NCI-H1092 treated with DMSO at 0.1 percent for 48 hours (cell line): ENCODE data around the gene TMEM238.

ENCODE experiments used
- DNase-seq: peaks from one replicate; lab custom pipeline; 2025; lab: John Stamatoyannopoulos, UW

The TMEM238 gene

DNA sequence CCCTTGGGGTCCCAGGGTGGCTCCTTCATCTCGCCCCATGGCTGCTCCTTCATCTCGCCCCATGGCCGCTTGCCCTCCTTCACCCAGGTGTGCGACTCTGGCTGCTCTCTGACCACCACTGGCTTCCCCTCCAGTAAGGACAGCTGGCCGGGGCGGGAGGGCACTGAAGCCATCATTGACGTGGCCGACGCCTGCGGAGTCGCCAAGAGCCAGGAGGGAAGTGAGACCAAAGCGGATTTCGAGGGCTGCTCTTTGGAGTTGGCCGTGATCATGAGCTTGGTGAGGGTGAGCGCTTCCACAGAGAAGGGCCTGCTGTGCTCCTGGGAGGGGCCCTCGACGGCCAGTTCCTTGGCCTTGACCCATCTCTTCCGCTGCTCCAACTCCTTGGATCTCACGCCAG lies 25.6 kb downstream of the TMEM238 start:
- no peak for DNase-seq

GRCh38 chr19:55355213-55355821 lies 28.8 kb downstream of the TMEM238 start:
- no peak for DNase-seq

GRCh38 chr19:55354698-55355212 lies 29.3 kb downstream of the TMEM238 start, which contains the start of gene COX6B2:
COX6B2 (minus strand) TSS chr19:55354719; CDS start chr19:55354521, 198 bp downstream.
- DNase-seq, result no peak

DNA sequence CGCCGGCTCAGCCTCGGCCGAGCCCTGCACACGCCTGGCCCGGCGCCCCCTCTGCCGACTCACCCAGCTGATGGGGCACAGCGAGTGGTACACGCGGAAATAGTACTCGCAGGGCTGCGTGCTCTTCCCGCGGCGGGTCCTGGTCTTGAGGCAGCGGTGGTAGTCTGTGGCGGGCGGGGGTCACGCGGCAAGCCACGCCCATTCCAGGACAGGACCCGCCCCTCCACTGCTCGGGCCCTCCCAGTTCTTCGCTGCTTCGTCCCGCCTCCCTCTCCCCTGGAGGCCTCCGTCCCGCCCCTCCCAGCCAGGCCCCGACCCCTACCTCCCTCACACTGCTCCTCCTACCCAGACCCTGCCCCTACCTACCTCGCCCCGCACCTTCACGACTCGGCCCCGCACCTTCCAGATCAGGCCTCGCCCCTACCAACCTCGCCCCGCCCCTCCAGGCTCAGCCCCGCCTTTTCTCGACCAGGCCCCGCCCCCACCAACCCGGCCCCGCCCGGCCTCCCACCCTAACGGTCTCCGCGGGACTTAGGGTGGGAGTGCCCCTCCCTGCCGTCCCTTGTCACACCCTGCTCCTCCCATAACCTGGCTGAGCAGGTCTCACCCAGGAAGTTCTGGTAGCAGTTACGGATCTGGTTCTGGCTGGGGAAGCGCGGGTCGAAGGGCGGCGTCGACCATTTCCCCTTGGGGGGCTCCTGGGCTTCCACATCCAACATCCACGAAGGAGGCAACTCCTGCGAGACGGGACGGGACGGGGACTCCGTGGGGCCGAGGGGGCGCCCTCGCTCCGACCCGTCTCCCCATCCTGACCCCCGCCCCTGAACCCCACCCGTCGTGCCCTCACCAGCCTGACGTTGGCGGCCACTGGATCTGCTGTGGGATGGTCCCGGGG lies 30.0 kb downstream of the TMEM238 start:
- DNase-seq, result no peak

GRCh38 chr19:55353356-55353802 lies 30.7 kb downstream of the TMEM238 start:
- no peak for DNase-seq

GRCh38 chr19:55352549-55353145 lies 31.4 kb downstream of the TMEM238 start:
- no peak for DNase-seq

DNA sequence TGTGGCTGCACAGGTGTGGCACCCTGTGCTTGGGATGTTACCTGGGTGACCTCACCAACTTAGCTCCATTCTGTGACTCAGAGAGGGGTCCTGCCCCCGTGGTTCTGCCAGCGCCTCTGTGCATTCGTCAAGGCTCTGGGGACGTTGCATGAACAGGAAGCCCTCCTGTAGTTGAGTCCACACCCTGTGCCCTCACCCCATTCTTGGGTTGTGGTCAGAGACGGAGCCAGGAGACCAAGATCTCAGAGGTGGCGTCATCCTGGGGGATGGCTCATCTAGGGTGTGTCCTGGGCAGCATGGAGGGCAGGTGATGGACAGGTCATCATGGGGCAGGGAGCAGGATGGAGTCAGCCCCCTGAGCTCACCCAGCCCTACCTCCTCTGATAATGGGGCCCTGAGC lies 32.1 kb downstream of the TMEM238 start:
- no peak for DNase-seq

GRCh38 chr19:55350620-55351315 lies 33.3 kb downstream of the TMEM238 start:
- no peak for DNase-seq

DNA sequence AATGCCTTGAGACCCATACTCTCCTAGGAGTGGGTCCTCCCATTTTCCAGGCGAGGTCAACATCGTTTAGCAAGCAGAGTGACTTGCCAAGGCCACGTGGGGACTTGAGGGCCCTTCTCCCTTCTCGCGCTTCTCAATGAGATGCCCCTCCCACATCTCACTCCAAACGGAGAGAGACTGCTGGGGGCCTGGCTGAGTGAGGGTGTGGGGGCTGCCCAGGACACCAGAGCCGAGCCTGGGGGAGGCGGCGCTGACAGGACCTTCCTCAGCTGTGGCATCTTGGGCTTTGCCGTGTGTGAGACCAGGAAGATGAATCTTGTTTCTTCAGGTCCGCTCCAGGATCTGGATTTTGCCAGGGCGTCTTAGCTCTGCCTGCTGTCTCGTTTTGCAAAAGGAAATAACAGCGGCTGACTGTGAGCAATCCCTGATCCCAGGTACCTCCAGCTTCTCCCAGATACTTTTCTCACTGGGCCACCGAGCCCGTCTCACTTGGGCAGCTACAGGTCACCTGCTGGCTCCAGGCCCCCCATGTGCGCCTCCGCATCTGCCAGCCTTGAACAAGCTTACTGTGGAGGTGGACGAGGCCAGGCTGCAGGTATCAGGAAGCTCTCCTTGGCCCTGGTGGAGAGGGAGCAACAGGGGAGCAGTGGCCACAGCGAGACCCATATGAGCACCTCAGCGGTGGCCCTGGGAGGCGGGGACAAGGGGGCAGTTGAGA lies 35.6 kb downstream of the TMEM238 start:
- DNase-seq, result no peak

DNA sequence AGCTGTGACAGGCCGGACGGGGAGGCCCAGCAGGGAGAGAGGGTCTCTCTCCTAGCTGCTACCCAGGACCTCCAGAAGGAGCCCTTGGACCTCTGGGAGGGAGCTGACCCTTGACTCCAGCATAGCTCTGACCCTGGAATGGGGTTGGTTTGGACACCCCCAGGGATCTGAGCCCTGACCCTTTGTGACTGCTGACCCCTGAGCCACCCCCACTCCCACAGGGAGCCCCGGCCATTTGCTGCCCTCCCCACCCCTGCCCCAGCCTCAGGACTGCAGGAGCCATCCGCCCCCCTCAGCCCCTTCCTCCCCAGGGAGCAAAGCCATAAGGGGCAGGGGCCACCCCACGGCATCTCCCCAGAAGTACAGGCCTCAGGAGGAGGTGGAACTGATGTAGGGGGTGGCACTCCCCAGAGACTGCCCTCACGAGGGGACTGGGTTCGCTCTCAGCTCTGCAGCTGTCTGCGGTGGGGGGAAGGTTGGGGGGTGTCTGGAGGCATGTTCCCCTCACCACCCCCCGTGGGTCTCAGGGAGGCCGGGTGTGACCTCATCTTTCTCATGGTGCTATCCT lies 36.6 kb downstream of the TMEM238 start:
- DNase-seq, result no peak

- DNase-seq, result no peak
Observed at GRCh38 chr19:55346725-55347441, 37.2 kb downstream of the TMEM238 start.

DNA sequence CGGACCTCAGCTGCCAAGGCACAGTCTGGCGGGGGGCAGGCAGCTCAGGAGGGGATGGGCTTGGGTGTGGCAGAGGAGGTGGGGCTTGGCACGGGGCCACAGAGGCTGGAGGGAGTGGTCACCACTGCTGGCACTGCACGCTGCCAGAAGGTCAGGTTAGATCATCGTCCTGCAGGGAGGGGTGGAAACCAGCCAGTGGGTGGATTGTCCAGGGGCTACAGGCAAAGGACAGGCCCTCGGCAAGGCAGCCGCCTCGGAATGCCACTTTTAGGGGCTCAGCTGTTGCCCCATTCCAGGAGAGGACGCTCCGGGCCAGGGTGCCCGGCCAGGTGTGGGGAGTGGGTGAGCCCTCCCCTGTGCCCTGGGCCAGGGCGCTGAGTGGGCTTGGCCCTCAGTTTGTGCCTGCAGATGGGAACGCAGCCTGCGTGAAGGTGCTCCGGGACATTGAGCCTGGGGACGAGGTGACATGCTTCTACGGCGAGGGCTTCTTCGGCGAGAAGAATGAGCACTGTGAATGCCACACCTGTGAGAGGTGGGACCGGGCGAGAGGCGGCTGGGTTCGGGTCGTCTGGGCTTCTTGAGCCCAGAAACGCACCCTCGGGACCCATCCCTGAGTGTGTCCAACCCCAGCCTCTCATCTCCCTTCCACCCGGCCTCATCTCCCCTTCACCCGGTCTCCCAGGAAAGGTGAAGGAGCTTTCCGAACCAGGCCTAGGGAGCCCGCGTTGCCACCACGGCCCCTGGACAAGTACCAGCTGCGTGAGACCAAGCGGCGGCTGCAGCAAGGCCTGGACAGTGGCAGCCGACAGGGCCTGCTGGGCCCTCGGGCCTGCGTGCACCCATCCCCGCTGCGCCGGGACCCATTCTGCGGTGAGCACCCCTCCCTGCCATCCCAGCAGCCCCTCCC lies 38.0 kb downstream of the TMEM238 start:
- DNase-seq, result no peak

DNA sequence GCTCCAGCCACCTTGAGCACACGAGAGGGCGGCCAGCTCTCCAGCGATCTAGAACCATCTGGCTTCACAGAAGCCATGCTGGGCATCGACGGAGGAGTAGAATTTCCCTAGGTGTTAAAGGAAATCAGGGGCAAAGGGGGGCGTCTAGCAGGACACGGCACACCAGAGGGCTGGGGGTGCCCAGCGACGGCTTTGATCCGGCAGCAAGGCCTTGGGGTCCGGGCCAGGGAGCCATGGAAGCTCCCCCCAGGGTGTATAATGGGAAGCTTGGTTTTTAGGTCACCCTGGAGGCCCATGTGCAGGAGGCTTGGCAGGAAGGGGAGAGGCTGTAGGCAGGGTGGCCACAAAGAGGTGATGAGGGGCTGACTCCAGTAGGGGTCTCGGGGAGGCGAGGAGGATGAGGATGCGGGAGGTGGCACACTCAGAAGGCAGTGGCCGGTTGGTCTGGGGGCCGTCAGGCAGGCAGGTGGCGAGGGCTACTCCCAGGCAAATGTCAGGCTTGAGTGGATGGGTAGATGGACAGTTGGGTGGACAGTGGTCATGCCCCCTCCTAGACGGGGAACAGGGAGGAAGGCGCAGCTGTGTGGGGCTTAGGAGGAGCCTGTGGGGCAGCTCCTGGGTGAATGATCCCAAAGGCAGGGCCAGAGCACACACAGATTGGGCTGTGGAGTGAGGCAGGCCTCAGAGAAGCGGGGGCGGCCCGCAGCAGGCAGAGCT lies 38.8 kb downstream of the TMEM238 start:
- no peak for DNase-seq

- DNase-seq, result peak; percentile 44
Observed at GRCh38 chr19:55344444-55344843, 39.6 kb downstream of the TMEM238 start.

GRCh38 chr19:55341595-55342531 lies 42.2 kb downstream of the TMEM238 start:
- no peak for DNase-seq

- no peak for DNase-seq
Observed at GRCh38 chr19:55341171-55341588, 42.9 kb downstream of the TMEM238 start.

GRCh38 chr19:55340784-55341147 lies 43.3 kb downstream of the TMEM238 start:
- DNase-seq, result peak; percentile 55
